GM19351 (cell line): ENCODE data around the gene RARS1.
"Not testable (repeated sequence)": the region's sequence is repeated elsewhere in the genome, so short reads cannot be mapped to it uniquely, and the experiment has no call there.

Experiments used
- ATAC-seq: cut with Tn5 transposase; IDR thresholded peaks from one replicate; pipeline ENCODE4 v1.9.1; 2021; ENCODE audit warnings: mild to moderate bottlenecking, moderate library complexity; ENCODE audit not compliant: unreplicated experiment

The RARS1 gene

DNA sequence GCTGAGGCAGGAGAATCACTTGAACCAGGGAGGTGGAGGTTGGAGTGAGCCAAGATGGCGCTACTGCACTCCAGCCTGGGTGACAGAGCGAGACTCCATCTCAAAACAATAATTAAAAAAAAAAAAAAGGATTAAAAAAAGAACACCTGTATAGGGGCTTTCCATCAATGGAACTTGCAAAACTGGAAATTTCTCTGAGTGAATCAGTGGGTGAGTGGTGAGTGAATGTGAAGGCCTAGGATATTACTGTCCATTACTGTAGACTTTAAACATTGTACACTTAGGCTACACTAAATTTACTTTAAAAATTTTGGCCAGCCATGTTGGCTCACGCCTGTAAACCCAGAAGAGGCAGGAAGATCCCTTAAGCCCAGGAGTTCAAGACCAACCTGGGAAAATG lies 5.7 kb upstream of the RARS1 start:
- ATAC-seq = no peak

DNA sequence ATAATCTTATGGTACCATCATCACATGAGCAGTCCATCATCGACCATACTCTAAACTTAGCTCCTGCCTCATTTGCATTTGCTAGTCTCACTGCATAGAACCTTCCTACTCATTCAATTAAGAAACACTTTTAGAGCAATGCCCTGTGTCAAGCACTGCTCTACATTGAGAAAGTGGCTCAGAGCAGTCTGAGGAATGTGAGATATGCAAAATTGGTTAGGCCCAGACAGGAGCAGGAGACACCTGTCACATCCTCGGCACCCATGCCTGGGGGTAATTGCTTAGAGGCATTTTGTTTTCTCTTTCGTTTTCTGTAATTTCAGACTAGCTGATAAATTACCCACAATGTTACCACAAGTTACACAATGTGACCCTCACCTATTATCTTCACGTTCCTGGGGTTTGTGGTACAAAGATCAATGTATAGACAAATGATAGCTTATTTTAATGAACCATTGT lies 4.9 kb upstream of the RARS1 start:
- peak; percentile 92 for ATAC-seq

- no peak for ATAC-seq
Observed at GRCh38 chr5:168482361-168482760, 3.9 kb upstream of the RARS1 start.

DNA sequence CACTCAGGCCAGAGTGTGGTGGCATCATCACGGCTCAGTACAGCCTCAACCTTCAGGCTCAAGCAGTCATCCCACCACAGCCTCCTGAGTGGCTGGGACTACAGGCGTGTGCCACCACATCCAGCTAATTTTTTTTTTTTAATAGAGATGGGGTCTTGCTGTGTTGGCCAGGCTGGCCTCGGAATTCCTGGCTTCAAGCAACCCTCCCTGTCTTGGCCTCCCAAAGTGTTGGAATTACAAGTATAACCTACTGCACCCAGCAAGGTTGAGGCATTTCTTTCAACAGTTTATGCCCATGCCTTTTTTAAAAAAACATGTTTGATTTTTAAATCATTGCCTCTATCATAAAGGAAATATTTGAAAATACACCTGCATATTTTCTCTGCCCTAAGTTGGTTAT lies 2.8 kb downstream of the RARS1 start:
- ATAC-seq = no peak

DNA sequence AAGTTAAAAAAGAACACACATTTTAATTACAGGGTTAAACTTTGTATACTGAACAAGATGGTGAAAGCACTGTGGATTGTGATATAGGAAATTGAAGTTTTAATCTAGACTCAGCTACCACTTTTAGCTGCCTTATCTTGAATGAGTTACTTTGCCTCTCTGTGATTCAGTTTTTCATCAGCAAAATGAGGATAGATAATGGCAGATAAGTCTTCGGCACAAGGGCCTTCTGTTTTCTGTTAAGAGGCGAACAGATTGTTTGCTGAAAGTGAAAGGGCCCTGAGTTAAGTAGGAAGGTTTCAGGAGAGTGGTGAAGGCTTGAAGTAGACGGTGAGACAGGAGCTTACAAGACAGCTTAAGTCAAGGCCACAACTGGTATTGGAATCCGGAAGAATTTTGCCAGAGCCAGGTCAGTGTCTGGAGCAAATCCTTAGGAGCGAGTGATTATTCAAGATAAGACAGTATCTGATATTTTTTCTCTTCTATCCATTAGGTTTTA lies 7.8 kb downstream of the RARS1 start:
- no peak for ATAC-seq

DNA sequence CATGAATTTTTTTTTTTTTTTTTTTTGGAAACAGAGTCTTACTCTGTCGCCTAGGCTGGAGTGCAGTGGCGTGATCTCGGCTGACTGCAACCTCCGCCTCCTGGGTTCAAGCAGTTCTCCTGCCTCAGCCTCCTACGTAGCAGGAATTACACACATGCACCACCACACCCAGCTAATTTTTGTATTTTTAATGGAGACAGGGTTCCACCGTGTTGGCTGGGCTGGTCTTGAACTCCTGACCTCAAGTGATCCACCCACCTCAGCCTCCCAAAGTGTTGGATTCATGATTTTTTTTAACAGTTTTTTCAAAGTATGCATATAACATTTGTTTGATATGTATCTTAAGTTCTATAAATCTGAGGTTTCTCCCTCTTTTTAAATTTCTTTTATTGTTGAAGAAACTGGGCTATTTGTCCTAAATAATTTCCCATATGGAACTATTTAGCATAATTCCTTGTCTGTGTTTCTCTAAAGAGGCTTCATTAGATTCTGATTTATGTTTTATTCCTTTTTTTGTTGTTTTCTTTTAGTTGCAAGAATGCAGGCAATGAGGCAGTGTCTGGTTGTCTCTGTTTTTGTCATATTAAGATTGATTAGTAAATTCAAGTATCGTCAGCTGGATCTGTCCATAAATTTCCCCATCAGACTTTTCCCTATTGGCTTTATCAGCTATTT lies 16.4 kb downstream of the RARS1 start:
- no peak for ATAC-seq

- ATAC-seq = no peak
Observed at GRCh38 chr5:168513861-168514428, 27.7 kb downstream of the RARS1 start.

- no peak for ATAC-seq
Observed at GRCh38 chr5:168525856-168526255, 39.6 kb downstream of the RARS1 start.

- no peak for ATAC-seq
Observed at GRCh38 chr5:168527756-168528295, 41.6 kb downstream of the RARS1 start.

GRCh38 chr5:168528521-168529373 lies 42.5 kb downstream of the RARS1 start, which contains the start of gene FBLL1:
TSS of gene FBLL1 (plus strand) at chr5:168529305. CDS start at chr5:168529505, 200 bp downstream.
- no peak for ATAC-seq

DNA sequence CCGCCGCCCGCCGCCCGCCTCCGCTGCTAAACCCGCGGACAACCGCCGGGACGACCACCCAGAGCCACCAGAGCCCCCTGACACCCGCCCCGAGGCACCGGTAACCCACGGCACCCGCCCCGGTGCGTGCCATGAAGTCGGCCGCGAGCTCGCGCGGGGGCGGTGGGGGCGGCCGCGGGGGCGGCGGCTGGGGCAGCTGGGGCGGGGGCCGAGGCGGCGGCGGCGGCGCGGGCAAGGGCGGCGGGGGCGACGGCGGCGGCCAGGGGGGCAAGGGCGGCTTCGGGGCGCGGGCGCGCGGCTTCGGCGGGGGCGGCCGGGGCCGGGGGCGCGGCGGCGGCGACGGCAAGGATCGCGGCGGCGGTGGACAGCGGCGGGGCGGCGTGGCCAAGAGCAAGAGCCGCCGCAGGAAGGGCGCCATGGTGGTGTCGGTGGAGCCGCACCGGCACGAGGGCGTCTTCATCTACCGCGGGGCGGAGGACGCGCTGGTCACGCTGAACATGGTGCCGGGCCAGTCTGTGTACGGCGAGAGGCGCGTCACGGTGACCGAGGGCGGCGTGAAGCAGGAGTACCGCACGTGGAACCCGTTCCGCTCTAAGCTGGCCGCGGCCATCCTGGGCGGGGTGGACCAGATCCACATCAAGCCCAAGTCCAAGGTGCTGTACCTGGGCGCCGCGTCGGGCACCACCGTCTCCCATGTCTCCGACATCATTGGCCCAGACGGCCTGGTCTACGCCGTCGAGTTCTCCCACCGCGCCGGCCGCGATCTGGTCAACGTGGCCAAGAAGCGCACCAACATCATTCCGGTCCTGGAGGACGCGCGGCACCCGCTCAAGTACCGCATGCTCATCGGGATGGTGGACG lies 43.3 kb downstream of the RARS1 start:
- no peak for ATAC-seq

GRCh38 chr5:168530621-168531150 lies 44.4 kb downstream of the RARS1 start:
- no peak for ATAC-seq

GRCh38 chr5:168531191-168531590 lies 44.9 kb downstream of the RARS1 start:
- ATAC-seq = no peak

- no peak for ATAC-seq
Observed at GRCh38 chr5:168531987-168532864, 46.0 kb downstream of the RARS1 start.

DNA sequence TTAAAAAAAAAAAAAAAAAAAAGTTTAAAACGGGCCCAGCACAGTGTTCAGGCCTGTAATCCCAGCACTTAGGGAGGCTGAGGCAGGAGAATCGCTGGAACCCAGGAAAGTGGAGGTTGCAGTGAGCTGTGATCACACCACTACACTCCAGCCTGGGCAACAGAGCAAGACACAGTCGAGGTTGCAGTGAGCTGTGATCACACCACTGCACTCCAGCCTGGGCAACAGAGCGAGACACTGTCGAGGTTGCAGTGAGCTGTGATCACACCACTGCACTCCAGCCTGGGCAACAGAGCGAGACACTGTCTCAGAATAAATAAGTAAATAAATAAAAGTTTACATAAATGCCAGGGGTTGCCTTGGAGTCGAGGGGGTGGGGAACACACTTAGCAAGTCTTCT lies 48.1 kb downstream of the RARS1 start:
- not testable (repeated sequence) for ATAC-seq

DNA sequence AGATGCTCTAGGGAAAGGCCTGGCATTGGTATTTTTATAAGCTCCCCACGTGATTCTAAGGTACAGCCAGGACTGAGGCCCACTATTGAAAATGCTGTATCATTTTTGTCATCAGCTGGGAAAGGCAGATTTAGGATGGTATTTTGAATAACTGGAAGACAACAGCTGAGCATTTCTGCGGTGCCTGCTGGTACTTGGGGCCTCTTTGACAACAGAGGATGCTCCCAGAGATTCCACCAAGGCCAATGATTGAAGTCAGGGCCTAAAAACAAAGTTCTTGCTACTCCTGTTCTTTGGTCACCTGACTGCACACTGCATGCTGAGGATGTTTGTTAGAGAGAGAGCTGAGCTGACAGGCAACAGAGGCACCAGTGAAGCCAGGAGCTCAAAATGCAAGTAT lies 50.9 kb downstream of the RARS1 start:
- no peak for ATAC-seq

DNA sequence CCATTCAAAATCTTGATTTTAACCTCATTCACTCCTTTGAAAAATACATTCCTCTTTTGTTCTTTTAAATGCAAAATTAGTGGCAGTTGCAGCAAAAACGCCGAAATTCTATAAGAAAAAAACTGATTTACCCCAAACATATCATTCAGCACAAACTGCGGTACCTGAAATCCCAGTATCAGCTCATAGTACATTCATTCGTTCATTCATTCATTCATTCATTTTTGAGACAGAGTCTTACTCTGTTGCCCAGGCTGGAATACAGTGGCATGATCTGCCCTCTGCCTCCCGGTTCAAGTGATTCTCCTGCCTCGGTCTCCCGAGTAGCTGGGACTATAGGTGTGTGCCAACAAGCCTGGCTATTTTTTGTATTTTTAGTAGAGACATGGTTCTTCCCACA lies 63.3 kb downstream of the RARS1 start:
- ATAC-seq = no peak

- no peak for ATAC-seq
Observed at GRCh38 chr5:168550656-168551055, 64.4 kb downstream of the RARS1 start.

GRCh38 chr5:168552146-168552545 lies 65.9 kb downstream of the RARS1 start:
- ATAC-seq = no peak
